ENCODE results near the gene SPANXN2.
"Not testable (repeated sequence)": the region's sequence is repeated elsewhere in the genome, so short reads cannot be mapped to it uniquely, and the experiment has no call there.

Gene SPANXN2

GRCh38 chrX:143720652-143721051, at the start of gene SPANXN2:
SPANXN2 (minus strand) TSS chrX:143720752; CDS start chrX:143720668, 84 bp downstream.
- not testable (repeated sequence) for DNase-seq

- DNase-seq, result no peak
These were observed 48.4 kb upstream of the SPANXN2 start for GRCh38 chrX:143768976-143769375.

- DNase-seq, result not testable (repeated sequence)
These were observed 47.2 kb upstream of the SPANXN2 start for GRCh38 chrX:143767789-143768188.

GRCh38 chrX:143757887-143758286, 37.3 kb upstream of the SPANXN2 start:
- no peak for DNase-seq

GRCh38 chrX:143757375-143757774, 36.8 kb upstream of the SPANXN2 start:
- no peak for DNase-seq

- no peak for DNase-seq
These were observed 33.6 kb upstream of the SPANXN2 start for GRCh38 chrX:143754183-143754582.

- DNase-seq, result no peak
These were observed 13.3 kb upstream of the SPANXN2 start for GRCh38 chrX:143733866-143734265.

- no peak for DNase-seq
These were observed 5.7 kb upstream of the SPANXN2 start for GRCh38 chrX:143726296-143726695.

- no peak for DNase-seq
These were observed 19.1 kb downstream of the SPANXN2 start for GRCh38 chrX:143701460-143701859.

- DNase-seq, result no peak
These were observed 25.7 kb downstream of the SPANXN2 start for GRCh38 chrX:143694885-143695284.

GRCh38 chrX:143683486-143683885, 37.1 kb downstream of the SPANXN2 start:
- DNase-seq, result peak; percentile 27

GRCh38 chrX:143674926-143675325, 45.6 kb downstream of the SPANXN2 start:
- DNase-seq, result no peak

- no peak for DNase-seq
These were observed 51.2 kb downstream of the SPANXN2 start for GRCh38 chrX:143669395-143669794.

- DNase-seq, result no peak
These were observed 56.2 kb downstream of the SPANXN2 start for GRCh38 chrX:143664302-143664701.

GRCh38 chrX:143663755-143664154, 56.8 kb downstream of the SPANXN2 start:
- no peak for DNase-seq
